Hindlimb muscle (tissue), 1 donor: Measurements from ENCODE around the gene OBP2A. TPM values are rescaled to one million over a fixed set of nuclear protein-coding genes. Genes with fewer than 3 reads are reported as not detected.
"Not testable (repeated sequence)": the region's sequence is repeated elsewhere in the genome, so short reads cannot be mapped to it uniquely, and the experiment has no call there.

Experiments used
- DNase-seq: peaks from one replicate; pipeline ENCODE4 v3.0.0-alpha.2; 2013
- polyA plus RNA-seq: library from polyadenylated mRNA; unstranded; fragments of 120-200 nt; gene quantifications from one replicate; pipeline ENCODE4 v1.2.1, GENCODE V29; 2013; ENCODE audit not compliant: insufficient read length

OBP2A gene, protein sequence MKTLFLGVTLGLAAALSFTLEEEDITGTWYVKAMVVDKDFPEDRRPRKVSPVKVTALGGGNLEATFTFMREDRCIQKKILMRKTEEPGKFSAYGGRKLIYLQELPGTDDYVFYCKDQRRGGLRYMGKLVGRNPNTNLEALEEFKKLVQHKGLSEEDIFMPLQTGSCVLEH
- not detected for polyA plus RNA-seq

DNA sequence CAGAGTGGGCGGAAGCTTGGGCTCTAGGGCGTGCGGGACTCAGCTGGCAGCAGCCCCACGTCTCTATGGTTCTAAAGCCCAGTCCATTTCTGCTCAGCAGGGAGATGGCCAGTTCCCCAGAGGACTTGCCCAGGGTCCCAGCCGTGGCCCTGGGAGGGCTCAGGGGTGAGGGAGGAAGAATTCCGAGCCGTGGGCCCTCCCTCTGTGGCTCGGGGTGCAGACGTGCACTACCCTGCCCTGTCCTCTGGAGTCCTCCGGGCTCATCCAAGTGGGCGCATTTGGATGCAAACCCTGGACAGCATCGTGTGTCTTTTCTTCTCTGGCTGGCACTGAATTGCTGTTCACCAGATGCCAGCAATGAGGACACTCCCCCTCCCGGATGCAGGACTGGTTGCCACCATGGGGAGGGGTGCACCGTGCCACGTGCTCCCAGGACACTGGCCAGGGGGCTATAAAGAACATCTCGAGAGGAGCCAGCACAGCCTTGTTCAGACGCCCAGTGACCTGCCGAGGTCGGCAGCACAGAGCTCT lies at the start of gene OBP2A:
OBP2A (plus strand) TSS at position 481 of the 531 bp plus-strand sequence. CDS start 55 bp downstream, outside the sequence.
- not testable (repeated sequence) for DNase-seq

DNA sequence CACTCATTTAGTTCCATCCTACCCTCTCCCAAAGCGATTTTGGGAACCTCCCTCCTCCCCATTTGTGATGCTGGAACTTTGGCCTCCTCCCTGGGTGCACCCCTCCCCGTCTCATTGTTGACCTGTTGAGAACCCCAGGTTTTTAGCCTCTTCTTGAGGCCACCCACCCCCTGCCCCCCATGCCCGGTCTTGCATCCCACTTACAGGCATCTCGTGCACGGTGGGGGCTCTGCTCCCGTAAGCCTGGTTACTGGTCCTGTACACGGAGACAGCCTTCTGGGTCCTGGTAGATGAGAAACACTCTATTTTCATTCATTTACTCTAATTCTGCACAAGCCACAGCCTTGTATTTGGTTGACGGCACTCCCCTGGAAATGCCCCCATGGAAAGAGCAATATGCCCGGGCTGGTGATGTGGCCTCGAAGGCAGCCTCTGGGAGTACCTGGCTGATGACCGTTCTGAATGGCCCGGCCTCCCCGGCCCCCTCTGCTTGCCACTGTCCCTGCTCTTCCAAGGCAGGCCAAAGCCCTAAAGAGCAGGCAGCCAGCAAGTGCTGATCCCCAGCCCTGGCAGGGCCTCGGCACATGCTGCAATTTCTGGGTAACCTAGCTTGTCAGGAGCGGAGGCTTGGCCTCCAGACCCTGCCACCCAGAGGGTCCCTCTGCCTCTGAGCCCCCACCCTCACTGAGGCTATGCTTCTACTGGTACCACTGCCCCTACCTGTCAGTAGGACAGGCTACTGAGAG lies 47.4 kb upstream of the OBP2A start:
- no peak for DNase-seq

DNA sequence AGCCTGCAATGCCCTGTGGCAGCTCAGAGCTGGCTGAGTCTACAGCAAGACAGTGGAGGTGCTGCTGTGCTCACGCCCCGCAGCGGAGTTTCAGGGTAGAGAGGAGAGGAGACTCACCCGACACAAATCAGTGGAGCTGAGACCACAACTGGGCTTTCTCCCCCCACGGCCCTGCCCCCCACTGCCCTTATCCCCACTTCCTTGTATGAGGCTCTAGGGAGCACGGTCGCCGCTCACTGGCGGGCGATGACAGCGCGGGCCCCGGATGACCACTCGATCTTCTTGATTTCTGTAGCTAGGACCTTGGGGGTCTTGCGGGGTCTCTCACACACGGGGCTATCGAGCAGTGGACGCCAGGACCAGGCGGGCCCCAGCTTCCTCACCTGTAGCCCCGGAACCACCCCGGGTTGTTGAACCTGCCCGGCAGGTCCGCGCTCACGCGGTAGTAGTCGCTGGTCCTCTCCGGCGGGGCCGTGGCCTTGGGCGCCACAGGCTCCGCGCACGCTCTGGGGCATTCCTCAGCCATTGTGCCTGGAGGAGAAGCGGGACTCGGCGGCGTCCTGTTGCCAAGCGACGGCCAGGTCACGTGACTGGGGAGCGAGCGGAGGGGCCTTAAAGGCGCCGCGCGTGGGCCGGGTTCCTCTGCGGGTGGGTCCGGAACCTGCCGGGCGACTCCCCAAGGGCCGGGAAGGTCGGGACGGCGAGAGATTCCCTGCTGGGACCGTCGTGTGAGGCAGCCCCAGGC lies 46.4 kb upstream of the OBP2A start:
- DNase-seq: peak; percentile 90

- peak; percentile 53 for DNase-seq
Observed at GRCh38 chr9:135500071-135500524, 45.8 kb upstream of the OBP2A start.

DNA sequence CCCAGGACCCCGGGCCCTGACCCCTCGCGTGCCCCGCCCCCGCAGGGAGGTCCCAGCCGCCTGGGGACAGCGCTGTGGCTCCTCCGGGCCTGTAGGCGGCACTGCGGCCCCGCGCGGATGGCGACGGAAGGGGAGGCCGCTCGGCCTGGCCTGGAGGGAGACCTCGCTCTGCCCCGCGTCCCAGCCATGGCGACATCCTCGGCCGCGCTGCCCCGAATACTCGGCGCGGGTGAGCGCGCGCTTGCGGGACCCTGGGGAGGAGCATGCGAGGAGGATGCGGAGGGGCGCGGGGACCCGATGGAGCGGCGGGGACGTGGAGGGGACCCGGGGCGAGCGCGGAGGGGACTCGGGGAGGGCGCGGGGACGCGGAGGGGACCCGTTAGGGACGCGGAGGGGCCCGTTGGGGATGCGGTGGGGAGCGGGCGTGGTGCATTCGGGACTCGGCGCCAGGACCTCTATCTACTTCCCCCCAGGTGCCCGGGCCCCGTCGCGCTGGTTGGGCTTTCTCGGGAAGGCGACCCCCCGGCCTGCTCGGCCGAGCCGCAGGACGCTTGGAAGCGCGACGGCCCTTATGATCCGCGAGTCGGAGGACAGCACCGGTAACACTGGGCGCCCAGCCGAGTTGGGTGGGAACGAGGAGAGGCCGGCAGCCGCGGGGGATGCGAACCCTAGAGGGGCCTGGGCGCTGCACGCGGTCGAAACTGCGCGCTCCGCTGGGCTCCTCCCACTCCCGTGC lies 45.2 kb upstream of the OBP2A start, which contains the start of gene MRPS2:
MRPS2 (plus strand) TSS at position 158 of the 736 bp plus-strand sequence; CDS start at position 187, 29 bp downstream.
- DNase-seq: peak; percentile 89

DNA sequence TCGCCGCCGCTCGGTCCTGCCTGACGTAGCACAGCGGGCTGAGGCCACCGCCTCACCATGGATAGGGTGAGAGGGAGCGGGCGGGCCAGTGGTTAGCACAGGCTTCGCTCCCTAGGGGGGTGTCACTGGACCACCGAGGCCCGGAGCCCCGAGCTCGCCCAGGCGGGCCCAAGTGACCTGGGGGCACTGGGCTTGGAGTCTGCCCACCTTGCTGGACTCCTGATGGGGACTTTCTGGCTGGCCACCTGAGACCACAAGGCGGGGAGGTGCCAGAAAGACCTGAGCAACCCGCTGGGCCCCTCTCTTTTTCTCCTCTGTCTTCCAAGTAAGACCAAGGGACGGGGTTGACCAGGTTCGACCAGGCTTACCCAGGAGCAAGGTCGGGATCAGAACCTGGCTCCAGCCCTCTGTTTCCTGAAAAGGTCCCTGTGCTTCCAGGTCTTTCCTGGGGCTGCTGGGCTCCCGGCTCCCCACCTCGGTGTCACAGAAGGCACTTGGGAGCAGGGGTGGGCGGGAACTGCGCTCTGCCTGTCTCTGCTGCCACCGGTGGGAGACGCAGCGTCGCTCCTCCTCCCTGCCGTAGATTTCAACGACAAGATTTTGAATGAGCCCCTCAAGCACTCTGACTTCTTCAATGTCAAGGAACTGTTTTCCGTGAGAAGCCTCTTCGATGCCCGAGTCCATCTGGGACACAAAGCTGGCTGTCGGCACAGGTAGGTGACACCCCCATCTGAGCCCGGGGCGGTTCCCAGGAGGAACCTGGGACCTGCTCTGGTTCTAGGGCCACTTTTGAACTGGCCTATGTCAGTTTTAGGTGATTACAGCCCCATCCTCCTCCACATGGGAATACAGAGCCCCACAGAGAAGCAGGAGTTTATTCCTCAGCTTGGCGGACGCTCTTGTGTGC lies 44.4 kb upstream of the OBP2A start:
- DNase-seq: no peak

DNA sequence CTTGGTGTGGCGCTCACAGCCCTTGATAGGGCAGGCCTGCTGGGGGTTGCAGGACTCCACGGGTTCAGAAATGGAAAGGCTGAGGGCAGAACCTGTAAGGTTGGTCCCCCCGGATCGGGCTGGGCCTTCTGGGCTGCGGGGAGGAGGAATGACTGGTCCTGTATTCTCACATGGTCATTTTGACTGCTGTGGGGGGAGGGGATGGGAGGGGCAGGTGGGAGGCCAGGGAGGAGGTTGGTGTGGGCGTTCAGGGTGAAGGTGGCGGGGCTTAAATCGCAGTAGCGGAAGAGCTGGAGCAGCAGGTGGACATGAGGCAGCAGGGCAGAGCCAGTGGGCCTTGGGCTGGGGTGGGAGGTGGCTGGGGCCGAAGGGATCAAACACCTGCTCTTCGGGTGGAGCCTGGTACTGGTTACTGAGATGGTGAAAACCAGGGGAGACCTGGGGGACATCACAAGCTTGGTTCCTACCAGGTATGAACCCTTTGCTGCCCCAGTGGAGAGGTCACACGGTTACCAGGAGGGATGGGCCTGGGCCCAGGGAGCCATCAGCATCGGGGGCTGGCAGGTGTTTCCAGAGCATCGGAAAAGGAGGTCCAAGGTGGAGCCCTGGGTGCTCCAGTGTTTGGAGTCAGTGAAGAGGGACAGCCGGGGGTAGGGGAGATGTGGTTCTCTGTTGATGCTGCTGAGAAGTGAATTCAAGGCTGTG lies 43.6 kb upstream of the OBP2A start:
- DNase-seq: no peak

GRCh38 chr9:135502873-135503321 lies 43.0 kb upstream of the OBP2A start:
- DNase-seq: no peak

GRCh38 chr9:135503371-135504261 lies 42.3 kb upstream of the OBP2A start:
- DNase-seq: no peak

GRCh38 chr9:135504262-135505243 lies 41.4 kb upstream of the OBP2A start:
- no peak for DNase-seq

DNA sequence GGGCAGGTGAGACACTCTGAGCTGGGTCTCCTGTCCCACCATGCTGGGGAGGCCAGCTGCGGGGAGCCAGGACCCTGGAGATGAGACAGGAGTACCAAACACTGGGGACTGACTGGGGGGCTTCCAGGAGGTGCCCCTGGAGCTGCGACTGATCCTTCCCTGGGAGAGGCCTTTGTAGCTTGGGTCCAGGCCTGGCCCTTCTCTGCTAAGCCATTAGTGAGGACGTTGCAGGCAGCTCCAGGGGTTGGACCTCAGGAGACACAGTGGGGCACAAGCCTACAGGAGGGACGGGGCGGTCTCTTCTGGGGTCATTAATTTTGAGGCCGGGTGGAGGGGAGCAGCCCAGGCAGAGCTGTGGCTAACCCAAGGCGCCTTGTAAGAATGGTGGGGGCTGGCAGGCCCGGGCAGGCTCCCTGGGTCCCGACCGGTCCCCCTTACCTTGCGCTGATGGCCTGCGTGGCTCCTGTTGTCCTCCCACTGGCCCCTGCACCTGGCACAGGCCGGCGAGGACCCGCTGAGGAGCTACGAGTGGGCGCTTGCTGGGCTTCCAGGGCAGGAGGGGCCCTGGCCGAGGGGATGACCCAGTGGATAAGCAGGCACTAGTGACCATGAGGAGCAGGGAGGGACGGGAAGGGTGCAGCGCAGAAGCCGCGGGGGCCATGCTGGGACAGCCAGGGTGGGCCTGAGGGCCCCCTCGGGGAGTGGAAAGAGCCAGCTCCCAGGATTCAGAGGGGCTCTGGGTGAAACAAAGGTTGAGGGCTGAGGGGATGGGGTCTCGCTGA lies 40.3 kb upstream of the OBP2A start:
- DNase-seq: no peak

DNA sequence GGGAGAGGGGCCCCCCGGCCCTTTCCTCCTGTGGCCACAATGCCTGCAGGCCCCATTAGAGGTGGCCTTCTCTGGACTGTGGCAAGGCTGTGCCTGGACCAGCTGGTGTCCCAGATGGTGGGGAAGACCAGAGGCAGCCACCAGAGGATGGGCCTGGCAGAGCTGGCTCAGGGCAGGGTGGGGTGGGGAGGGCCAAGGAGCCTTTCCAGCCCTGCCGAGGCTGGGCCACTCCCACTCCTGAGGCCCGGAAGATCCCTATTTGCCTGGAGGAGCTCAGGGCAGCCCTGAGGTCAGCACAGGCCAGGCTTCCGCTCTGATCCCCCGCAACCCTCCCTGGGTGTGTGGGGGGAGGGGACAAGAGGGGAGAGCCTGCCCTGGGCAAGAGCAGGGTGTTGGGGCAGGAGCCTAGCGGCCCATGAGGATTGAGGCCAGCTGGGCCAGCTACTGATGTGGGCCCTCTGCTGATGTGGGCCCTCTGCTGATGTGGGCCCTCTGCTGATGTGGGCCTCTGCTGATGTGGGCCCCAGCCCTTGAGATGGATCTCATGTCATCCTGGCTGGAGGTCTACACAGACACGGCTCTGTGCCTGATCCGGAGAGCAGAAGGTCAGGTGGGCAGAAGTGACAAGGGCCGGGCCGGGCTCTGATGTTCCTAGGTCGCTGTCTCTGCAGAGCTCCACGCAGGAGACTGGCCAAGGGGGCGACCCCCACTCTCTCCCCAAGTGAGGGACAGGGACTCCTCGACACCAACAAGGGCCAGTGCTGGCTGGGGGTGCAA lies 39.4 kb upstream of the OBP2A start:
- DNase-seq: no peak

GRCh38 chr9:135507104-135508035 lies 38.6 kb upstream of the OBP2A start:
- no peak for DNase-seq

GRCh38 chr9:135508211-135508820 lies 37.6 kb upstream of the OBP2A start:
- no peak for DNase-seq

- DNase-seq: no peak
Observed at GRCh38 chr9:135509458-135509857, 36.5 kb upstream of the OBP2A start.
